HepG2 (cell line): ENCODE data around the gene GALNT12. TPM values are rescaled to one million over a fixed set of nuclear protein-coding genes. Genes with fewer than 3 reads are reported as not detected.

ENCODE experiments used
- ATAC-seq: fragments of 200-7000 bp; cut with Tn5 transposase; 3 replicates; pipeline ENCODE4 v1.9.1; 2020; ENCODE audit warnings: mild to moderate bottlenecking, moderate library complexity
- BruUV-seq: library from RNA; stranded (reverse); fragments of 400-500 nt; replicated peaks from 2 replicates; lab custom pipeline; 2021; lab: Mats Ljungman, UMichigan
- CTCF ChIA-PET: fragments of 300-600 bp; formaldehyde crosslinking; extraction: SDS; loops from one replicate; lab custom pipeline; 2021; ENCODE audit warnings: low total read pairs, inconsistent platforms, low intra/inter-chr PET ratio; lab: Yijun Ruan, JAX
- POLR2A ChIA-PET: fragments of 350-600 bp; sonication (Branson Sonifier 250); formaldehyde crosslinking; loops from one replicate; lab custom pipeline; 2020; ENCODE audit warnings: antibody characterized with exemption, inconsistent platforms; lab: Yijun Ruan, JAX
- DNase-seq: peaks from one replicate; pipeline ENCODE4 v3.0.0-alpha.2; 2015; ENCODE audit warnings: low spot score
- FAIRE-seq: peaks from 3 replicates; lab custom pipeline; 2011; peaks lifted over from hg19 to GRCh38; lab: Jason Lieb, UNC
- H2AFZ ChIP-seq: one replicate; pipeline ENCODE4 v1.6.1; 2011; ENCODE audit warnings: low read length, inconsistent platforms
- H3K27ac ChIP-seq: fragments of 300-600 bp; 3 replicates; pipeline ENCODE4 v1.8.0; 2011; ENCODE audit warnings: mixed run types, mild to moderate bottlenecking, mixed read lengths, low read length, inconsistent platforms; ENCODE audit not compliant: insufficient read depth; ENCODE audit errors: extremely low read length
- H3K27me3 ChIP-seq, 2 experiments: fragments of 200-600 bp in 1 of 2; 2 replicates in 1 of 2; 3 replicates in 1 of 2; pipeline versions ENCODE4 v1.6.0 to v1.8.0; 2011; ENCODE audit warnings: low read length in 2 of 2, mild to moderate bottlenecking in 2 of 2, moderate library complexity in 2 of 2, inconsistent platforms in 1 of 2; ENCODE audit not compliant: insufficient read depth in 2 of 2, control insufficient read depth in 1 of 2
- H3K36me3 ChIP-seq, 2 experiments: fragments of 200-600 bp in 1 of 2; replicated peaks in 1 of 2; 2 replicates in 1 of 2; 3 replicates in 1 of 2; pipeline versions ENCODE4 v1.5.1 to v1.8.0; 2011; ENCODE audit warnings: low read length in 2 of 2, inconsistent platforms in 1 of 2; ENCODE audit not compliant: insufficient read depth in 2 of 2, control insufficient read depth in 1 of 2
- H3K4me1 ChIP-seq: 2 replicates; pipeline ENCODE4 v1.5.1; 2012; ENCODE audit warnings: low read length, inconsistent platforms; ENCODE audit not compliant: insufficient read depth
- H3K4me2 ChIP-seq: 2 replicates; pipeline ENCODE4 v1.6.0; 2011; ENCODE audit warnings: low read depth, low read length, inconsistent platforms
- H3K4me3 ChIP-seq, 3 experiments: fragments of 200-600 bp in 1 of 3; sonication (generic), shearing (Covaris generic) in 1 of 3; replicated peaks in 1 of 3; 2 replicates each; pipeline ENCODE4 v1.5.1; 2011 to 2016; ENCODE audit warnings: low read length in 3 of 3, inconsistent platforms in 2 of 3, low read depth in 2 of 3, mild to moderate bottlenecking in 2 of 3, control low read depth in 1 of 3, mixed read lengths in 1 of 3; ENCODE audit not compliant: insufficient read depth in 1 of 3
- H3K79me2 ChIP-seq: one replicate; pipeline ENCODE4 v1.6.1; 2011; ENCODE audit warnings: low read length, inconsistent platforms; ENCODE audit not compliant: insufficient read depth
- H3K9ac ChIP-seq: 2 replicates; pipeline ENCODE4 v1.6.0; 2011; ENCODE audit warnings: mild to moderate bottlenecking, low read depth, low read length, inconsistent platforms; ENCODE audit not compliant: insufficient read depth
- H3K9me3 ChIP-seq: 2 replicates; pipeline ENCODE4 v1.5.1; 2012; ENCODE audit warnings: mild to moderate bottlenecking, low read length
- H4K20me1 ChIP-seq: 2 replicates; pipeline ENCODE4 v1.6.0; 2011; ENCODE audit warnings: inconsistent platforms, mild to moderate bottlenecking, low read length, moderate library complexity; ENCODE audit not compliant: insufficient read depth
- BORCS8-MEF2B ChIP-seq: sonication (generic); formaldehyde crosslinking; IDR thresholded peaks from 2 replicates; pipeline ENCODE4 v1.8.0; 2022; ENCODE audit warnings: mild to moderate bottlenecking, missing genetic modification reagents
- MAFK ChIP-seq, 2 experiments: IDR thresholded peaks in 1 of 2; conservative IDR thresholded peaks in 1 of 2; 2 replicates each; pipeline ENCODE4 v1.6.1; 2011; ENCODE audit warnings: improper control_type of control experiment in 2 of 2, low read length in 2 of 2
- MXI1 ChIP-seq: IDR thresholded peaks from 3 replicates; pipeline ENCODE4 v1.6.1; 2012; ENCODE audit warnings: low read depth, low read length, inconsistent platforms, borderline replicate concordance
- SP2 ChIP-seq: sonication (generic); formaldehyde crosslinking; IDR thresholded peaks from 2 replicates; pipeline ENCODE4 v1.5.1; 2020; ENCODE audit warnings: mild to moderate bottlenecking, missing genetic modification reagents
- ZFAT ChIP-seq: sonication (generic); formaldehyde crosslinking; conservative IDR thresholded peaks from 2 replicates; pipeline ENCODE4 v1.8.1; 2023; ENCODE audit warnings: missing genetic modification reagents, inconsistent platforms
- ZNF24 ChIP-seq: fragments of 450-650 bp; IDR thresholded peaks from 2 replicates; pipeline ENCODE4 v1.6.1; 2017; ENCODE audit warnings: antibody characterized with exemption, mild to moderate bottlenecking
- ZNF335 ChIP-seq: sonication (generic); formaldehyde crosslinking; IDR thresholded peaks from 2 replicates; pipeline ENCODE4 v1.4.0; 2020; ENCODE audit warnings: missing genetic modification reagents
- ZNF563 ChIP-seq: sonication (generic); formaldehyde crosslinking; IDR thresholded peaks from 2 replicates; pipeline ENCODE4 v1.8.0; 2022; ENCODE audit warnings: mild to moderate bottlenecking, moderate library complexity, missing genetic modification reagents
- WGBS: methylation state at CpG from one replicate; pipeline ENCODE4 v1.1.6; 2017; ENCODE audit warnings: low lambda C conversion rate; 5-methylcytosine and 5-hydroxymethylcytosine counted together
- in situ Hi-C: cut with HindIII; loops from 2 replicates; pipeline ENCODE4 v1.10.0; 2017; ENCODE audit warnings: low pct_unique_long_range_greater_than_20kb; ENCODE audit not compliant: extremely low pct_ligation_motif_present
- intact Hi-C: fragments of 100-400 bp; cut with micrococcal nuclease; formaldehyde crosslinking; loops from one replicate; pipeline ENCODE4 v1.10.0; 2022; ENCODE audit not compliant: unreplicated experiment
- polyA plus RNA-seq, 8 experiments: library from polyadenylated mRNA; depleted of rRNA in 3 of 8; stranded (reverse) in 7 of 8; unstranded in 1 of 8; fragments of >200 nt; fragmentation: Illumina TruSeq in 4 of 8; extraction: Trizol in 4 of 8; gene quantifications; 2 replicates each; pipeline versions ENCODE4 v1.2.1 to v1.2.3, GENCODE V29; 2011 to 2016; ENCODE audit warnings: low read depth in 4 of 8, missing spikeins in 1 of 8, mixed read lengths in 1 of 8; ENCODE audit not compliant: insufficient read depth in 1 of 8
- total RNA-seq, 5 experiments: library from RNA; depleted of rRNA; stranded (reverse); fragments of >200 nt; fragmentation: Illumina TruSeq; extraction: Trizol; gene quantifications; 2 replicates each; pipeline ENCODE4 v1.2.3, GENCODE V29; 2016; ENCODE audit warnings: low read depth in 1 of 5

GALNT12 gene
- total and polyA plus RNA-seq, 2 of the 13 experiments (the other 11 are each of a cell fraction or from before 2014, with no cell fraction given): 0.07 TPM; not detected in 1

DNA sequence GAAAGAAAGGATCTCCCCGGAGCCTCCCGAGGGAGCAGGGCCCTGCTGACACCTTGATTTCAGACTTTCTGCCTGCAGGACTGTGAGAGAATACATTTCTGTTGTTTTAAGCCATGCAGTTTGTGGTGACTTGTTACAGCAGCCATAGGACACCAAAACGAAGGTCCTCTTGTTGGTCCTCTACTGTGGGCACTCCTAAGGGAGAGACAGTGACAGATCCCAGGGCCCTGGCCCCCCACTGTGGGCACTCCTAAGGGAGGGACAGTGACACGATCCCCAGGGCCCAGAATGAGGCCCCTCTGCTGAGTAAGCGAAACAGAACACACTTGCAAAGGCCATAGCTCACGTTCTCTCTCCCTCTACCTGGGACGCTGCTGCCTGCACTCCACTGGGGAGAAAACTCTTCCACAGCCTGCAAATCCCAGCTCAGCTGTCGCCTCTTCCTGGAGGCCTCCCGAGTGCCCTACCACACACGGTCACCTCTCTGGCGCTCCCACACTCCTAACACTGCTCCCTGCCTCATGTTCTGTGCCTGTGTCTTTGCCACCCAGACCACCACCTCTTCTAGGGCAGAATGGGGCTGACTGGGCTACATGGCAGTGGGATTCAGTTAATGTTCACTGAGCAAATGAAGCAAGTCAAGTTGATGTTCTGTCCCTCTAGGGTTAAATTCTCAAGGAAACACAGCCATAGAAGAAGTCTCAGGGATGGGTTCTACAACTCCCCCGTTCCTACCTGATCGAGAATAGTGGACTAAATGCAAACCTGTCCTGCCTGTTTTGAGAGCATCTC lies 34.9 kb upstream of the GALNT12 start:
- Histone ChIP-seq H3K9me3 (no peaks in the 10 kb centered on the region), H3K9ac (no peak overlapping the region), H2AFZ (no peak overlapping the region), H3K36me3 (peaks cover 0 to 2% of the 10 kb centered on the region in 2 experiments; a peak in 2 of 5 replicates), H3K4me3 (no peak overlapping the region), H3K27ac (no peak overlapping the region), H4K20me1 (no peaks in the 10 kb centered on the region; the same call in 1 of the 2 replicates), H3K27me3 (no peaks in the 10 kb centered on the region), H3K4me1 (peaks cover 11% of the 10 kb centered on the region), H3K79me2 (no peaks in the 10 kb centered on the region), H3K4me2 (no peak overlapping the region)
- ATAC-seq (no peak), FAIRE-seq (no peak), DNase-seq (no peak)
- CTCF ChIA-PET: no interaction called here
- WGBS: 91% methylated on average over 10 of the region's 13 CpGs
- intact Hi-C loops: no loop called here
- TF ChIP-seq MAFK (conservative IDR thresholded peaks at IDR 0.05 in 1 of 2, IDR thresholded peaks at IDR 0.05 in 1 of 2; ENCODE audit: low read length in 2 of 2): peak; percentile 57 to 62
- TF ChIP-seq BORCS8-MEF2B (CRISPR knock-in tag): no peak
- no peak for TF ChIP-seq ZNF335 (CRISPR knock-in tag)
- TF ChIP-seq ZFAT (CRISPR knock-in tag): no peak
- TF ChIP-seq ZNF563: no peak
- BruUV-seq: no TSS peak
- in situ Hi-C loops: no loop called here
- POLR2A ChIA-PET: no interaction called here

DNA sequence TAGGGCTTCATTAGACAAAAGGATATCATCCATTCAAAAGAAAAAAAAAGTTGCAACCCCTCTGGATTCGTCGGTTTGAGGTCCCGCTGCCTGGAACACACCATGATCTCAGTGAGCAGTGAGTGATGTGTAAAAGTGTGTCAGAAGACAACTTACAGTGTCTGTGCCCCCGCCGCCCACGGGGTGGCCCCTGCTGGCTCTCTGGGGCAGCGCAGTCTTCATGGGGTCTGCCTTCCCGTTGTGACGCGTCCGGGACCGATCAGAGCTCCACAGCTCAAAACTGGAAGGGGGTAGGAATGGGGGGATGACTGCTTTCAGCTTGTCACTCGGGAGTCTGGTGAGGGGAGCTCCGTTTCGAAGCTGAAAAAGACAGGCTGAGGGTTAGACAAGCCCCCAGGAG lies 33.7 kb upstream of the GALNT12 start:
- H3K27ac ChIP-seq: no peak overlapping the region
- H4K20me1 ChIP-seq: no peaks in the 10 kb centered on the region; the same call in 1 of the 2 replicates
- ChIA-PET CTCF (no interaction called here), POLR2A (no interaction called here)
- no peak overlapping the region for H3K4me2 ChIP-seq
- in situ Hi-C loops: no loop called here
- intact Hi-C loops: no loop called here
- no peak overlapping the region for H2AFZ ChIP-seq
- H3K36me3 ChIP-seq: peaks cover 0 to 1% of the 10 kb centered on the region in 2 experiments; a peak in 1 of 5 replicates
- no peak; the same call in 2 of the 3 replicates for ATAC-seq
- H3K4me3 ChIP-seq: no peak overlapping the region
- peaks cover 17% of the 10 kb centered on the region for H3K4me1 ChIP-seq
- no peak overlapping the region for H3K9ac ChIP-seq
- WGBS: 96% methylated on average over 8 of the region's 15 CpGs
- TF ChIP-seq MXI1 (no peak), ZNF24 (no peak), SP2 (CRISPR knock-in tag) (no peak)
- FAIRE-seq: no peak
- DNase-seq: no peak
- no peaks in the 10 kb centered on the region for H3K27me3 ChIP-seq
- BruUV-seq: no TSS peak
- no peaks in the 10 kb centered on the region for H3K9me3 ChIP-seq
- H3K79me2 ChIP-seq: no peaks in the 10 kb centered on the region
